GM18498 (cell line): ENCODE results near the gene SPAG16.

ENCODE experiments used
- ATAC-seq: cut with Tn5 transposase; IDR thresholded peaks from one replicate; pipeline ENCODE4 v1.9.1; 2021; ENCODE audit warnings: mild to moderate bottlenecking, moderate library complexity; ENCODE audit not compliant: unreplicated experiment

SPAG16 gene

DNA sequence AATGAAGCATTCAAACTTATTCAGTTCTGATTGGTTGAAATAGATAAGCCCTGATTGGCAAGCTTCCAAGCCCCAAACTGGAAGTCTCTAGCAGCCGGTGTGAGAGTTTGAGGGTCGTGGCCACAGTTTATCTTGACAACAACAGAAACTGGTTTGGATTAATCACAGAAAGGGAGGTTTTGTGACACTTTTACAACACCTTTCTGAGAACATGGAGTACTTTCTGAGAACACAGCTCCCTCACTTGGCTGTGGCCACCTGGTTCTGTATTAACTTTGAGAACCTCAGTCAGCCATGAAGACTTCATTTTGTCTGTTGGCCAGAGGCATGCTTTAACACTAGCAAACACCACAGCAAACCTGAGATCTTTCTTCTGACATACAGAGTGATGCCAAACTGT is 845.9 kb downstream of the SPAG16 start:
- no peak for ATAC-seq

DNA sequence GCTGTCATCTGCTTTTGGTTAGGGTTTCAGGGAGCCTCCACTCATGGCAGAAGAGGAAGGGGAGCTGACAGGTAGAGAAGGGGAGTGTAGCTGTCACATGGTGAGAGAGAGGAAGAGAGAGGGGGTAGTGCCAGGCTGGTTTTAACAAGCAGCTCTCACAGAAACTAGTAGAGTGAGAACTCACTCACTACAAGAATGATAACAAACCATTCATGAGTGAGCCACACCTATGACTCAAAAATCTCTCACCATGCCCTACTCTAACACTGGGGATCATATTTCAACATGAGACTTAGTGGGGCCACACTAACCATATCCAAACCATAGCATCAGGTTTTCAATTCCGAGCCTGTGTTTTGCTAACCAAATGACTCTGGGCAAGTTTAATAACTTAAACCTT is 851.7 kb downstream of the SPAG16 start:
- no peak for ATAC-seq

DNA sequence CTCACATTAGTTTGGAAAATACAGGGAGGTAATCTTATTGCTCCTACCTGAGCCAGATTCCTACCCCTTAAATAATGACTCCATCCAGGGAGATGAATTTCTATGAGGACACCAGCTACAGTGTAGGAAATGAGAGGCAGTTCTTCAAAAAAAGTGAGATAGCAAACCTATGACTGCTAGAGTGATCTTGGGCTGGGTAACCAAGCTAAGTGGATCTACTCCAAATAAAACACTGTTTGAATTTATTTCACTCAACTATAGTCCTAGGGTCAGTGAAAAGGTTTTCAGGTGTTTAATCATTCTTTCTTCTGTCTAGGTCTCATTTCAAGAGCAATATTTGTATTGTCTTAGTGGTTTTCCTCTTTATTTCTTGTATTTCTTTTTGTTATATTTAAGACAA is 854.5 kb downstream of the SPAG16 start:
- ATAC-seq: no peak

DNA sequence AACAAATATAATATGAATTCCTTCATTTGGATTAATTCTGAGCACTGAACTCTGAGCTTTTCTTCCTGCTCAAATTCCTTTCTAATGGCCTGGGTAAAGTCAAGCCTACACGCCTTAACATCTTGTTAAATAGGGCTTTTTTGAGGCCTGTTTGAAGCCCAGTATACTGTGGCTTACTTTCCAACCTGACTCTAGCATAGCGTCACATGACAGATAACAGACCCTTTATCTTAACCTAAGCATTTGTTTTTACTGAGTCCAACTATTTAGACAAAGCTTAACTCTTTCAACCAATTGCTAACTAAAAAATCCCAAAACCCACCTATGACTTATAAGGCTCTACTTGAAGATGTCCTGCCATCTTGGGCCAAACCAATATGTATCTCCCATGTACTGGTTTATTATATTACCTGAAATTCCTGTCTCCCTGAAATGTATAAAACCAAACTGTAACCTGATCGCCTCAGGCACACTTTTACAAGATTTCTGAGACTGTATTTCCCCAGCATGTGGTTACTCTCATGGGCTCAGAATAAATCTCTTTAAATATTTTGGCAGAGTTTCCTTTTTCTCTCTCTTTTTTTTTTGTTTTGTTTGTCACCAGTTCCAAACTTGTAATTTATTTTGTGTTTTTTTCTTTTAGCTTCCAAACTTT is 855.5 kb downstream of the SPAG16 start:
- no peak for ATAC-seq

DNA sequence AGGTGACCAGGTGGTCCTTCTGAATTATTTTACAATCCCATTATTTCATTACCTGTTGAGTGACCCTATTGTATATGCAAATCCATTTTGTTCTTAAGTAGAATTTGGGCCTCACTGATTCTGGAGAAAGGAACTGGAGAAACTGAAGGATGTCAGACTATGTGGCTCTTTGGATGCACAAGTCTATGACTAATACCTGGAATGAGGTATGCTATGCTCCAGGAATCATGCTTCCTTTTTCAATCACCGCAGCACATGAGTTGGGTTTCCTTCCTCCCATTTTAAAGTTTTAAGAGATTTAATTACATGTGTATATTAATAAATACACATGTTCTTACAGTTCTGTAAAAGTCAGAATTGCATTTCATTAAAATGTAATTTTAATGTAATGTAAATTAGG is 872.7 kb downstream of the SPAG16 start:
- ATAC-seq: no peak

DNA sequence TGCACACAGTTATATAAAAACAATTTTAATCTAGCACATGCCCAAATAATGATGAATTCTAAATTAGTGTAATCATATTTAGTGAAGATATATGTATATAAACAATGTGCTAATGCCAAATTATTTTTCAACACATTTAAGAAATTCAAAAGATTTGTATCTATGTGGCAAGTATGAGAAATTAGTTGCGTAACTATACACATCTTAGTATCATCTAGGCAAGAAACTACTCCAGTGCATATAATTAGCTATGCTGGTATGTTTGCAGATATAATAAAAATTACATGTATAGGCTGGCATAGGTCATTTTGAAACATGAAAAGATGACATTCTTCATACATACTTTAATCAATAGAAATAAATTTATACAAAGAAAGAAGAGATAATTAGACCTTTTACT is 874.6 kb downstream of the SPAG16 start:
- ATAC-seq: no peak

DNA sequence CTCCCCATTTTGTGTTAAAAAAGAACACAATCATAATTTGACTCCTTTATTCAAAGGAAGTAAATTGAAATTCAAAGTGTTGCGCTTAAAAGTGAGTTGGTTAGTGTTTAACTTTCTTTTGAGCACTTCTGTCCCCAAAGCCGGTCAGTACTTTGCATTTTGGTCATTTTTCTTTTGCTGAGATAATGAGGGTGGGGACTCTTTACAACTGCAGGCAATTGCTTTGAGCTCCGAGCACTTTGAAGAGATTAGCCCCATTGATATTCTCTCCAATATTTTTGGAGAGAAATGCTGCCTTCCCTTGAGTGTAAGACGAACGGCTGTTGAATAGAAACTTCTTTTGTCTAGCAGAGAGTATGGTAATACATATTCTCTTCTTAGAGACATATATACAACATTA is 885.0 kb downstream of the SPAG16 start:
- ATAC-seq: no peak

DNA sequence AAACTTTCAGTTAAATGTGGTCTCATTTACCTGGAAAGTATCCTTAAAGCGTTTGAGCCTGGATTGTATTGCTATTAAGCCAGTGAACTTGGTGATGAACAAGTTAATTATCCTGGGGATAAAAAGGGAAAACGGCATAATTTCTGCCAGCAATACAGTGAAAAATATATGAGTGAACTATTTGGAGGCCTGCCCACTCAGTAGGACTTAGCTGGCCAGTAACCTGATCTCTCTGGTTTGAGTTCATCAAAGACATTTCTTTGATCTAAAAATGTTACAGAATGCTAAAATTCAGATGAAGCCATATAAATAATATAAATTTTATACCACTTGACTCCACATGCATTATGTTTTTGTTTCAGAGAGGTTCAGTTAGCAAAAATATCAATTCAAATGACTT is 885.5 kb downstream of the SPAG16 start:
- ATAC-seq: no peak

DNA sequence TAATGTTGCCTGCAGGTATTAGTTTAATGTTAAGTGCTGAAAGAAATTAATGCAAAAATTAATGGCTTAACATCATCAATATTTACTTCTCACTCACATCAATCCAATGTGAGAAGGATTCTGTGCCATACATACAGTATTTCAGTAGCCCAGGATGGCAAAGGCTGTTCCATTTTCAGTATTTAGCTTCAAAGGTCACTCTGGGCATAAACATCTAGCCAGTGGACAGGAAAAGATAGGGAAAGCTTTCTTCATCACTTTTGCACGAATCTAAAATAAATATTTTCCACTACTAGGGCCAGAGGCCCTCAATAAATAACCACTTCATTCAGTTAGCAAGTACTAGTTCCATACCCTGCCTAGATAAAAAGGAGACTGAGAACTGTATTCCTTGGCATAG is 890.3 kb downstream of the SPAG16 start:
- ATAC-seq: no peak

DNA sequence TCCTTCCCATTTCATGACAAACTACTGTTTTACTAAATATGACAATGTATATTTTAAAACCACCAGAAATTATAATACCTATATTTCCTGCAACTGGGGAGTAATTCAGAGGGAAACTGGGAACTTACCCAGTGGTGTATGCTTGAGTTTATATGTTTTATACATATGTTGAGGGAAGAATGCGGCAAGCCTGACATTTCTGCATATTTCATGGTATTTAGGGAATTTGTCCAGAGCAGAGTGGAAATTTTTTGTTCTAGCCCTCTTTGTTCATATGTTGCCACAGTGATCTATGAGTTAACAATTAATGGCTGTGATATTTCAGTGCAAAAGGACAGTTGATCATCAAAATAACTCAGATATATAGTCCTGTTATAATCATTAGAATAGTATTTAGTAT is 895.8 kb downstream of the SPAG16 start:
- no peak for ATAC-seq

DNA sequence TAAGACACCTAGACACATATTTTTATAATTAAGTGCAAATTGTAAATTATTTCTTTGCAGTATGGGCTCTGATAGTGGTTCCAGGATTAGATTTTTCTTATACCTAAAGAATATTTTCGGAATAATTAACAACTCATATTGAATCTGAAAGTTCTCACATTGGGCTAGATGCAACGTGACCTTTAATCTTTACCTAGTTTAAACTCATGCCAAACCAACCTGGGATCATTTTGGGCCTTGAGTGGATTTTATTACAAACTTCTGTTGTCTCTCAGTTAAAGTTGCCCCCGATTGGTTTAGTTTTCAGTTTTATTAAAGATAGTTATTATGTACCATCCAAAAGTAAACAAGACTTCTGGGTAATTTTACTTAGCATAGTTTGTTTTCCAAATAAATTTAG is 896.4 kb downstream of the SPAG16 start:
- ATAC-seq: no peak

DNA sequence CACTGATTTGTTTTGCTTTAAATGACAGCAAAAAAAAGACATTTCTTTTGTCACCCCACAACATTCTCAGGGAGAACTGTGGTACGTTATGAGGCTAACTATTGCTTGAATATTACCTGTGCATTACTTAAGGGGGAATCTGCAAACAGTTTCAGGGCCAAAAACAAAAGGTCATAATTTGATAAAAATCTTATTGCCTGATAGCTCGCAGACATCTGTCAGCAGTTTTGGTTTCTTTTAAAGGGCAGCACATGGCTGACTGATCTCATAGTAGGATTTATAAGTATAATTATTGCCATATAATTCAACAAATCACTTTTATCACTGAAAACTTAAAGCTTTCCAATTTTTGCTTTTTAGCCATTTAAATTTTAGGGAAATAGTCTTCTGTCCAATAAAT is 900.2 kb downstream of the SPAG16 start:
- ATAC-seq: no peak

DNA sequence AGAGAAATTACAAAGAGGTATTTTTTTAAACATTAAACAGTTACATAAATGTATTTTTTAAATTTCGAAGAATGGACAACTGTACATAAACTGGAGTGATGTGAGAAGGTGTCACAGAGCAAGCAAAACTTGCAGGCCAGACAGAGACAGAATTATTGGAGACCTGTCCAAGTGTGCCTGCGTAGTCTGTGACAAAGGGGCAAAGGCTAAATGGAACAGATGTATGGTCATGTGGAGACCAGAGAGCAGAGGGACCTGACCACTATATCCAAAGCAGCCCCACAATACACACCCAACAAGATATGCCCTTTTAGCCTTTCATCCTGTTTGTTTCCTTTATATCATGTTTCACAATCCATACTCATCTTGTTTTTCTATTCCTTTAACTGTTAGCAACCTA is 901.3 kb downstream of the SPAG16 start:
- no peak for ATAC-seq

DNA sequence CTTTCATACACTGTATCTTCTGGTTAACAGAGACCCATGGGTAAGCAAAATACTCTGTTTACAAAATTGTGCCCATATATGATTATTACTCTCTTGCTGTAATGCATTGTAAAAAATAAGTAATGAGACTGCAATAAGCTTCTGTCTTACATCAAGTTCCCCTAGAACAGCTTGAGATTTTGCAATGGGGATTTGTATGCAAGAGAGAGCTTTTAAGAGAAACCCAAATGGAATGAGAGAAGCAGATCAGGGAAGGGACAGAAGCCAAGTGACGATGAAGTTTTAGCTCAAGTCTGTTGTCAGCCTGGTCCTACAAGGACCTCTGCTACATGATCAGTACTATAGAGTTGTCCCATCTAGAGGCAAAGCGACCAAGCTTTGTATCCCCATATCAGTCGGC is 908.4 kb downstream of the SPAG16 start:
- ATAC-seq: no peak

DNA sequence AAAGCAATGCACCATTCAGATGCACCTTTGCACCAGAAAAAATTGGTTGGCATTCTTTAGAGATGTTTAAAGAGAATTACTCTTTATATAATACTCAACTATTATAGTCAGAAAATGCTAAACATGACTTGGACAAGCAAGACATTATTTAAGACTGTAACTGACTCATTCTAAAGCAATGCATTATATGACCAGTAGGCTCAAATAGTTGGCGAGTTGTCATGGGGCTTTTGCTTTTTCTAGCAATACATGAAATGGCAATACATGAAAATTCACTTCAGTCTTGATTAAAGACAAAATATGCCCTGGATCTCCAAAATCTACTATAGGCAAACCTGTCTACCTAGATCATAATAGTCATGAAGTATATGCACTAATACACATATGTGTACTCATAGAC is 909.7 kb downstream of the SPAG16 start:
- ATAC-seq: no peak

DNA sequence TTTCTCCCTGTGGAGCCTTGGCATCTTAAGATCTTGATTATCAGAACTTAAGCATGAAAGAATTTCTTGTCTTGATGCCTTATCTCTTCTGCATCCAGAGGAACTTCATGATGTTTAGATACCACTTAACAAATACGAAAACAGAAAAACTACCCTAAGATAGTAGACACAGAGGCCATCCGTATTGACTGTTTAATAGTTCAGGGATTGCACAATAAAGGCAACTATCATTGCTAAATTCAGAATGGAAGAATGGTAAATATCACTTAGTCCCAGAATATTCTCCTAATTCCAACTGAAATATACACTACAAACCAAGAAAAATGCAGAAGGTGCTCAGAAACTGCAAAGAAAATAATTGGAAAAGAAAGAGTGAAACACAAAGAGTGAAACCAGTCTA is 912.0 kb downstream of the SPAG16 start:
- no peak for ATAC-seq

DNA sequence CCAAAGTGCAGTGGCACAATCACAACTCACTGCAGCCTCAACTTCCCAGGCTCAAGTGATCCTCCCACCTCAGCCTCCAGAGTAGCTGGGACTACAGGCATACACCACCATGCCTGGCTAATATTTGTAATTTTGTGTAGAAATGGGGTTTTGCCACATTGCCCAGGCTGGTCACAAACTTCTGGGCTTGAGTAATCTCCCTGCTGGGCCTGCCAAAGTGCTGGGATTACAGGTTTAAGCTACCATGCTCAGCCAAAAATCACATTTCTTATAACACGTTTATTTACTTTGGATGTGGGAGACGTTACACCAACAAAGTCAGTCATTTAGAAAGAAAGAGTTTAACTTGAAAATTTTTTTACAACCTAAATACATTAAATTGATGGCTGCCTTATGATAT is 917.6 kb downstream of the SPAG16 start:
- no peak for ATAC-seq

DNA sequence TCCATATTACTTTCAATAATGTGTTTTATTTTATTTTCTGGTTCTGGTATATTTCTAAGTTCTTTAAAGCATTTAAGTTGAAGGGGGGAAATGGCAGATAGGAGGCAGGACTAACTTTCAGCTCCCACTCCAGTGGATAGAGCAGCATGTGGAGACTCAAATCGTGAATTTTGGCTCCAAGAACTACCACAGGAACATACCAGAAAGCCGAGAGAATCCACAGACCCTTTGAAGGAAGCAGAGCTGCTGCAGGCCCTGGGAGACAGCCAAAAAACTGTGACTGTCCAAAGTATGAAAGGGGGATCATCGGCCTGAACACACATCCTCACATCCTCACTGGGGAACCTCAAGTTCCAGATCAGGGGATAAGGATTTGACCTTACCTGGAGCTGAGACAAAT is 919.0 kb downstream of the SPAG16 start:
- ATAC-seq: no peak

DNA sequence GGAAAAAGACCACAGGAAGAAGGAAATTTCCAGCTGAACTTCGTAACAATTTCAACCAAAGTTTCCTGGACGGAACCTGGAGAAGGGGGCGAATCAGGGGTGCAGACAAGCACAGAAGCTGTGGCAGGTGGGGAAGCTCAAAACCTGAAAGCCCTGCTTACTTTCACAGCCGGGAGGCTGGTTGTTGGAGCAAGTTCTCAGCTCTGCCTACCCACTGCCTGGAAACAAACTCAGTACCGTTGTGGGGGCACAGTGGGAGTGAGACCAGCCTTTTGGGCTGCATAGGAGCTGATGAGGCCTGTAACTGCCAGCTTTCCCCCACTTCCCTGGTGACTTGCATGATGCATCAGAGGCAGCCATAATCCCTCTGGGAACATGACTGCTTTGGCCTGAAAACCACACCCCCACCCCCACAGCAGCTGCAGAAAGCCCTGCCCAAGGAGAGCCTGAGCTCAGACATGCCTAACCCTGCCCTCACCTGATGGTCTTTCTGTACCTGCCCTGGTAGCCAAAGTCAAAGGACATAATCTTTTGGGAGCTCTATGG is 919.6 kb downstream of the SPAG16 start:
- no peak for ATAC-seq

DNA sequence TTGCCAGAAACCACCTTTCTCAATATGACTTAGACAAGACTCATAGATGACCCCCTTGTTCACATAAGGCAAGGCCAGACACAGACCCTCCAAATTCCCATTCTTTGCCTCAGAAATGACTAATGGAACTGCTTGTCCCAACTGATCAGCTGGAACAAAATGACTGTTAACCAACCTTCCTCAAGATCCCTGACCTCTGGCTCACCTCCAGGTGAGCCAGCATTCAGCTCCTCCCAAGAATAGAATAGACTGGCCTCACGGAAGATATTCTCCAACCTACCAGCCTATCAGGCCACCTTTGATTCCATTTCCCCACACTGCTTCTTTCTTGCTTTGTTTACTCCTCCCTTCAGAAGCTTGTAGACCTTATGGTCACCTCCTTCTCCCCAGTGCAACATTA is 930.8 kb downstream of the SPAG16 start:
- ATAC-seq: no peak

DNA sequence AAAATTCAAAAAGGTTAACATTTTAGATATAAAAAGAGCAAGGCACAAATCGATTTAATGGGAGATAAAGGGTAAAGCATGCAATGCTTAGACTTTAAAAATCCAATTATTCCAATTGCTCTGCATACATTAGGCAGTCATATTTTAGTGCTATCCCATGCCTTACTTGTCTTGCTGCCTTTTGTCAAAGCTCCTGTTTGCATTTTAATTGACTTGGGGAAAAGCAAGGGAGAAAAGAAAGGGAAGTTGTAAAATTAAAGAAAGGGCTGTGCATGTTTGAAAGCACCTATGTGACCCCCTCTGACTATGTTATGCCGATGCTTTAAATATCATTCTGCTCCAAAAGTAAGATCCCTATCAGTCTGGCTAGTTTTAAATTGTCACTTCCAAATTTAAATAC is 932.9 kb downstream of the SPAG16 start:
- ATAC-seq: no peak

DNA sequence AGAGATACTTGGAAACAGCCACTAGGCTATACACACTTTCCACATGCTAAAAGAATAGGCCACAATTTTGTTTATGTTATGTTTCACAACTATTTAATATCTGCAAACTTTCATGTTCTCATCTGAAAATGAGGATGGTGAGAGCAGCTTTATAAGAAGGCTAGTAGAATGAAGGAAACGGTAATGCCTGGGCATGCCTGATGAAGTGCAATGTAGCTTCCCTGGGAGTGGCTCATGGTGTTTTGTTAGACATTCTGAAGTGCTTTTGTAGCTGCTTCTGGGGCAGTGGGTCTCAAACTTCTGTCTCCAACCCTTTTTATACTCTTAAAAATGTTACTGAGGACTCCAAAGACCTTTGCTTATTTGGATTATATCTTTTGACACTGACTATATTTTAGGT is 933.3 kb downstream of the SPAG16 start:
- ATAC-seq: no peak

DNA sequence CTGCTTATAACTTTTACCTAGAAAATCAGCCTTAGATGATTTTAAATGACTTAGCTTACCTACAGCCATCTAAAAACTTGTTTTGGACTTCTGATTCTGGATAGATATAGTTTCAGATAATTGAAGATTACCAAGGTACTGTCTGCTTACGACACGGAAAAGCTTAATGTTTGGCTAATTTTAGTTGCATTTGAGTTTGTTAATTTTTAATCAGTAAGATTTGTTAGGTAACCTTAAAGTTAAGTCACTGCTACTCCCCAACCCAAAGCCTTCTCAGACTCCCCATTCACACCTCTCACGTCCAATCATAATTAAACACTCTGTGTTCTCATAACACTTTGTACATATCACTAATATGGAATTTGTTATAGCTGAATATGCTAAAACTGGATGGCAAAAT is 936.0 kb downstream of the SPAG16 start:
- no peak for ATAC-seq
